PC-3 (cell line): ENCODE results near the gene ERCC6L2.

ENCODE experiments used
- CTCF ChIP-seq: fragments of 300-600 bp; sonication (generic); conservative IDR thresholded peaks from 2 replicates; pipeline ENCODE4 v1.5.1; 2017; ENCODE audit warnings: antibody characterized with exemption, low read depth, mild to moderate bottlenecking, low read length
- EZH2phosphoT487 ChIP-seq: fragments of 300-600 bp; sonication (generic); IDR thresholded peaks from 2 replicates; pipeline ENCODE4 v1.6.1; 2018; ENCODE audit warnings: mild to moderate bottlenecking, antibody characterized with exemption, low read length, borderline replicate concordance

GRCh38 chr9:95936579-95937075 is 61.1 kb downstream of the ERCC6L2 start:
- no peak for TF ChIP-seq EZH2phosphoT487
- no peak for TF ChIP-seq CTCF
